K562 (cell line): ENCODE data around the gene POP5. TPM values are rescaled to one million over a fixed set of nuclear protein-coding genes. Genes with fewer than 3 reads are reported as not detected.

Experiments
- FOXA3 ChIP-seq, 2 experiments: fragments of 450-650 bp in 1 of 2; sonication (generic) in 1 of 2; formaldehyde crosslinking; IDR thresholded peaks in 1 of 2; conservative IDR thresholded peaks in 1 of 2; 2 replicates each; pipeline versions ENCODE4 v1.4.0 to v1.8.0; 2020 to 2022; ENCODE audit warnings: mild to moderate bottlenecking in 2 of 2, missing genetic modification reagents in 1 of 2
- GTF2A2 ChIP-seq: IDR thresholded peaks from 2 replicates; pipeline ENCODE4 v1.6.1; 2016; ENCODE audit warnings: mild to moderate bottlenecking, missing genetic modification characterization, missing compliant biosample characterization
- HLTF ChIP-seq: fragments of 450-650 bp; IDR thresholded peaks from 2 replicates; pipeline ENCODE4 v1.6.1; 2016
- KDM5B ChIP-seq: fragments of 200-600 bp; sonication (generic); IDR thresholded peaks from 2 replicates; pipeline ENCODE4 v1.6.1; 2012; ENCODE audit warnings: low read depth, mild to moderate bottlenecking, moderate library complexity, low read length, control low read depth, inconsistent platforms; ENCODE audit not compliant: insufficient replicate concordance
- NFIC ChIP-seq: fragments of 450-650 bp; IDR thresholded peaks from 2 replicates; pipeline ENCODE4 v1.6.1; 2017; ENCODE audit warnings: mild to moderate bottlenecking, inconsistent platforms
- NONO ChIP-seq, 2 experiments: fragments of 200-400 bp in 1 of 2; fragments of 450-650 bp in 1 of 2; formaldehyde crosslinking in 1 of 2; IDR thresholded peaks; 2 replicates each; pipeline ENCODE4 v1.6.1; 2017; ENCODE audit warnings: low read depth in 2 of 2, mild to moderate bottlenecking in 2 of 2, moderate library complexity in 2 of 2, low read length in 1 of 2
- PTTG1 ChIP-seq: fragments of 450-650 bp; IDR thresholded peaks from 2 replicates; pipeline ENCODE4 v1.6.1; 2016; ENCODE audit warnings: low read depth, mild to moderate bottlenecking, missing genetic modification characterization, missing compliant biosample characterization
- RBM17 ChIP-seq: fragments of 200-400 bp; formaldehyde crosslinking; IDR thresholded peaks from 2 replicates; pipeline ENCODE4 v1.6.1; 2017; ENCODE audit warnings: low read depth, mild to moderate bottlenecking, low read length, borderline replicate concordance
- SIN3B ChIP-seq: fragments of 450-650 bp; IDR thresholded peaks from 2 replicates; pipeline ENCODE4 v1.6.1; 2017; ENCODE audit warnings: low read depth, mild to moderate bottlenecking, moderate library complexity
- ZBTB8A ChIP-seq: fragments of 450-650 bp; IDR thresholded peaks from 2 replicates; pipeline ENCODE4 v1.6.1; 2018; ENCODE audit warnings: mild to moderate bottlenecking, moderate library complexity; ENCODE audit not compliant: partially characterized antibody
- polyA plus RNA-seq, 8 experiments: library from polyadenylated mRNA; depleted of rRNA in 4 of 8; stranded (reverse) in 5 of 8; unstranded in 3 of 8; fragments of >200 nt; fragmentation: Nextera tagmentation in 2 of 8; fragmentation: Illumina TruSeq in 1 of 8; extraction: Ambion mirVana in 2 of 8; extraction: Trizol in 1 of 8; gene quantifications; 2 replicates each; pipeline versions ENCODE4 v1.2.1 to v1.2.3, GENCODE V29; 2011 to 2014; ENCODE audit warnings: inconsistent platforms in 1 of 8, missing spikeins in 1 of 8
- total RNA-seq, 7 experiments: library from RNA; depleted of rRNA in 6 of 7; stranded (reverse); fragments of >200 nt in 6 of 7; fragmentation: Illumina TruSeq in 2 of 7; extraction: Trizol in 2 of 7; gene quantifications; 2 replicates each; pipeline versions ENCODE4 v1.2.1 to v1.2.3, GENCODE V29; 2011 to 2021; ENCODE audit warnings: low replicate concordance in 1 of 7
- TF ChIP-seq, protein P1 (sequence below): fragments of 250-450 bp; sonication (Bioruptor Pico); IDR thresholded peaks from 2 replicates; pipeline ENCODE4 v1.4.0; 2020; ENCODE audit warnings: mild to moderate bottlenecking
- TF ChIP-seq, protein P2 (sequence below): fragments of 250-450 bp; sonication (Bioruptor Pico); IDR thresholded peaks from 2 replicates; pipeline ENCODE4 v1.9.0; 2021; ENCODE audit warnings: mild to moderate bottlenecking, inconsistent platforms
- TF ChIP-seq, protein P3 (sequence below): fragments of 250-450 bp; sonication (Bioruptor Pico); IDR thresholded peaks from 2 replicates; pipeline ENCODE4 v1.8.0; 2022; ENCODE audit warnings: inconsistent platforms, mild to moderate bottlenecking, moderate library complexity, borderline replicate concordance
- TF ChIP-seq, protein P4 (sequence below): sonication (generic); formaldehyde crosslinking; IDR thresholded peaks from 2 replicates; pipeline ENCODE4 v1.8.1; 2023; ENCODE audit warnings: missing genetic modification reagents, mild to moderate bottlenecking, borderline replicate concordance
- TF ChIP-seq, protein P5 (sequence below): fragments of 450-650 bp; conservative IDR thresholded peaks from 2 replicates; pipeline ENCODE4 v1.6.1; 2016; ENCODE audit warnings: missing genetic modification characterization, low read depth, mild to moderate bottlenecking, missing compliant biosample characterization, moderate library complexity

The POP5 gene
- total and polyA plus RNA-seq, 9 of the 15 experiments (the other 6 are each of a cell fraction or from before 2014, with no cell fraction given): 57.5 to 253 (median 73.8) TPM

DNA sequence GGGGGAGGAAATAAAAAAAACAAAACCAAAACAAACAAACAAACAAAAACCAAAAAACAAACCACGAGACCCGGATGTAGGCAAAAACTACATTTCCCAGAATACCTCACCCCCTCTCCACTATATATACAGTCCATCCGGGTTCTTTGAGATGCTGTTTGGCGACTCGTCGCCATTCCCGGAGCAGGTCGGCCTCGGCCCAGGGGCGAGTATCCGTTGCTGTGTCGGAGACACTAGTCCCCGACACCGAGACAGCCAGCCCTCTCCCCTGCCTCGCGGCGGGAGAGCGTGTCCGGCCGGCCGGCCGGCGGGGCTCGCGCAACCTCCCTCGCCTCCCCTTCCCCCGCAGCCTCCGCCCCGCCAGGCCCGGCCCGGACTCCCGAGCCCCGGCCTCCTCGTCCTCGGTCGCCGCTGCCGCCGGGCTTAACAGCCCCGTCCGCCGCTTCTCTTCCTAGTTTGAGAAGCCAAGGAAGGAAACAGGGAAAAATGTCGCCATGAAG lies 46.9 kb downstream of the POP5 start, which contains the start of gene RNF10 (continued):
- TF ChIP-seq, protein P1, sequence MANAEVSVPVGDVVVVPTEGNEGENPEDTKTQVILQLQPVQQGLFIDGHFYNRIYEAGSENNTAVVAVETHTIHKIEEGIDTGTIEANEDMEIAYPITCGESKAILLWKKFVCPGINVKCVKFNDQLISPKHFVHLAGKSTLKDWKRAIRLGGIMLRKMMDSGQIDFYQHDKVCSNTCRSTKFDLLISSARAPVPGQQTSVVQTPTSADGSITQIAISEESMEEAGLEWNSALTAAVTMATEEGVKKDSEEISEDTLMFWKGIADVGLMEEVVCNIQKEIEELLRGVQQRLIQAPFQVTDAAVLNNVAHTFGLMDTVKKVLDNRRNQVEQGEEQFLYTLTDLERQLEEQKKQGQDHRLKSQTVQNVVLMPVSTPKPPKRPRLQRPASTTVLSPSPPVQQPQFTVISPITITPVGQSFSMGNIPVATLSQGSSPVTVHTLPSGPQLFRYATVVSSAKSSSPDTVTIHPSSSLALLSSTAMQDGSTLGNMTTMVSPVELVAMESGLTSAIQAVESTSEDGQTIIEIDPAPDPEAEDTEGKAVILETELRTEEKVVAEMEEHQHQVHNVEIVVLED: no peak
- TF ChIP-seq, protein P2, sequence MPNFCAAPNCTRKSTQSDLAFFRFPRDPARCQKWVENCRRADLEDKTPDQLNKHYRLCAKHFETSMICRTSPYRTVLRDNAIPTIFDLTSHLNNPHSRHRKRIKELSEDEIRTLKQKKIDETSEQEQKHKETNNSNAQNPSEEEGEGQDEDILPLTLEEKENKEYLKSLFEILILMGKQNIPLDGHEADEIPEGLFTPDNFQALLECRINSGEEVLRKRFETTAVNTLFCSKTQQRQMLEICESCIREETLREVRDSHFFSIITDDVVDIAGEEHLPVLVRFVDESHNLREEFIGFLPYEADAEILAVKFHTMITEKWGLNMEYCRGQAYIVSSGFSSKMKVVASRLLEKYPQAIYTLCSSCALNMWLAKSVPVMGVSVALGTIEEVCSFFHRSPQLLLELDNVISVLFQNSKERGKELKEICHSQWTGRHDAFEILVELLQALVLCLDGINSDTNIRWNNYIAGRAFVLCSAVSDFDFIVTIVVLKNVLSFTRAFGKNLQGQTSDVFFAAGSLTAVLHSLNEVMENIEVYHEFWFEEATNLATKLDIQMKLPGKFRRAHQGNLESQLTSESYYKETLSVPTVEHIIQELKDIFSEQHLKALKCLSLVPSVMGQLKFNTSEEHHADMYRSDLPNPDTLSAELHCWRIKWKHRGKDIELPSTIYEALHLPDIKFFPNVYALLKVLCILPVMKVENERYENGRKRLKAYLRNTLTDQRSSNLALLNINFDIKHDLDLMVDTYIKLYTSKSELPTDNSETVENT: peak; percentile 90
- TF ChIP-seq HLTF (0 out of 2 replicates have a peak, but pooled peaks have one; percentile 44), SIN3B (peak; percentile 57), NONO (IDR thresholded peaks at IDR 0.05; ENCODE audit: low read depth in 2 of 2, low read length in 1 of 2) (peak; percentile 48 to 57; a peak in 2 of 4 replicates), RBM17 (no peak), PTTG1 (tag) (no peak), NFIC (0 out of 2 replicates have a peak, but pooled peaks have one; percentile 0), GTF2A2 (tag) (peak; percentile 84), ZBTB8A (no peak), FOXA3 (CRISPR knock-in tag; conservative IDR thresholded peaks at IDR 0.05 in 1 of 2, IDR thresholded peaks at IDR 0.05 in 1 of 2) (peak in 1 of 2 experiments; percentile 53; a peak in 1 of 4 replicates), KDM5B (peak; percentile 93)
- TF ChIP-seq, protein P3, sequence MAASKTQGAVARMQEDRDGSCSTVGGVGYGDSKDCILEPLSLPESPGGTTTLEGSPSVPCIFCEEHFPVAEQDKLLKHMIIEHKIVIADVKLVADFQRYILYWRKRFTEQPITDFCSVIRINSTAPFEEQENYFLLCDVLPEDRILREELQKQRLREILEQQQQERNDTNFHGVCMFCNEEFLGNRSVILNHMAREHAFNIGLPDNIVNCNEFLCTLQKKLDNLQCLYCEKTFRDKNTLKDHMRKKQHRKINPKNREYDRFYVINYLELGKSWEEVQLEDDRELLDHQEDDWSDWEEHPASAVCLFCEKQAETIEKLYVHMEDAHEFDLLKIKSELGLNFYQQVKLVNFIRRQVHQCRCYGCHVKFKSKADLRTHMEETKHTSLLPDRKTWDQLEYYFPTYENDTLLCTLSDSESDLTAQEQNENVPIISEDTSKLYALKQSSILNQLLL (CRISPR knock-in tag): no peak
- TF ChIP-seq, protein P4, sequence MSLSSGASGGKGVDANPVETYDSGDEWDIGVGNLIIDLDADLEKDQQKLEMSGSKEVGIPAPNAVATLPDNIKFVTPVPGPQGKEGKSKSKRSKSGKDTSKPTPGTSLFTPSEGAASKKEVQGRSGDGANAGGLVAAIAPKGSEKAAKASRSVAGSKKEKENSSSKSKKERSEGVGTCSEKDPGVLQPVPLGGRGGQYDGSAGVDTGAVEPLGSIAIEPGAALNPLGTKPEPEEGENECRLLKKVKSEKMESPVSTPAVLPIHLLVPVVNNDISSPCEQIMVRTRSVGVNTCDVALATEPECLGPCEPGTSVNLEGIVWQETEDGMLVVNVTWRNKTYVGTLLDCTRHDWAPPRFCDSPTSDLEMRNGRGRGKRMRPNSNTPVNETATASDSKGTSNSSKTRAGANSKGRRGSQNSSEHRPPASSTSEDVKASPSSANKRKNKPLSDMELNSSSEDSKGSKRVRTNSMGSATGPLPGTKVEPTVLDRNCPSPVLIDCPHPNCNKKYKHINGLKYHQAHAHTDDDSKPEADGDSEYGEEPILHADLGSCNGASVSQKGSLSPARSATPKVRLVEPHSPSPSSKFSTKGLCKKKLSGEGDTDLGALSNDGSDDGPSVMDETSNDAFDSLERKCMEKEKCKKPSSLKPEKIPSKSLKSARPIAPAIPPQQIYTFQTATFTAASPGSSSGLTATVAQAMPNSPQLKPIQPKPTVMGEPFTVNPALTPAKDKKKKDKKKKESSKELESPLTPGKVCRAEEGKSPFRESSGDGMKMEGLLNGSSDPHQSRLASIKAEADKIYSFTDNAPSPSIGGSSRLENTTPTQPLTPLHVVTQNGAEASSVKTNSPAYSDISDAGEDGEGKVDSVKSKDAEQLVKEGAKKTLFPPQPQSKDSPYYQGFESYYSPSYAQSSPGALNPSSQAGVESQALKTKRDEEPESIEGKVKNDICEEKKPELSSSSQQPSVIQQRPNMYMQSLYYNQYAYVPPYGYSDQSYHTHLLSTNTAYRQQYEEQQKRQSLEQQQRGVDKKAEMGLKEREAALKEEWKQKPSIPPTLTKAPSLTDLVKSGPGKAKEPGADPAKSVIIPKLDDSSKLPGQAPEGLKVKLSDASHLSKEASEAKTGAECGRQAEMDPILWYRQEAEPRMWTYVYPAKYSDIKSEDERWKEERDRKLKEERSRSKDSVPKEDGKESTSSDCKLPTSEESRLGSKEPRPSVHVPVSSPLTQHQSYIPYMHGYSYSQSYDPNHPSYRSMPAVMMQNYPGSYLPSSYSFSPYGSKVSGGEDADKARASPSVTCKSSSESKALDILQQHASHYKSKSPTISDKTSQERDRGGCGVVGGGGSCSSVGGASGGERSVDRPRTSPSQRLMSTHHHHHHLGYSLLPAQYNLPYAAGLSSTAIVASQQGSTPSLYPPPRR (CRISPR knock-in tag): no peak
- TF ChIP-seq, protein P5, sequence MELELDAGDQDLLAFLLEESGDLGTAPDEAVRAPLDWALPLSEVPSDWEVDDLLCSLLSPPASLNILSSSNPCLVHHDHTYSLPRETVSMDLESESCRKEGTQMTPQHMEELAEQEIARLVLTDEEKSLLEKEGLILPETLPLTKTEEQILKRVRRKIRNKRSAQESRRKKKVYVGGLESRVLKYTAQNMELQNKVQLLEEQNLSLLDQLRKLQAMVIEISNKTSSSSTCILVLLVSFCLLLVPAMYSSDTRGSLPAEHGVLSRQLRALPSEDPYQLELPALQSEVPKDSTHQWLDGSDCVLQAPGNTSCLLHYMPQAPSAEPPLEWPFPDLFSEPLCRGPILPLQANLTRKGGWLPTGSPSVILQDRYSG: no peak
